ENCODE measurements around the gene TSPEAR. TPM values are rescaled to one million over a fixed set of nuclear protein-coding genes. Genes with fewer than 3 reads are reported as not detected.
"Not testable (repeated sequence)": the region's sequence is repeated elsewhere in the genome, so short reads cannot be mapped to it uniquely, and the experiment has no call there.

The TSPEAR gene
- total RNA-seq, 6 experiments from 2014 or later = not detected

DNA sequence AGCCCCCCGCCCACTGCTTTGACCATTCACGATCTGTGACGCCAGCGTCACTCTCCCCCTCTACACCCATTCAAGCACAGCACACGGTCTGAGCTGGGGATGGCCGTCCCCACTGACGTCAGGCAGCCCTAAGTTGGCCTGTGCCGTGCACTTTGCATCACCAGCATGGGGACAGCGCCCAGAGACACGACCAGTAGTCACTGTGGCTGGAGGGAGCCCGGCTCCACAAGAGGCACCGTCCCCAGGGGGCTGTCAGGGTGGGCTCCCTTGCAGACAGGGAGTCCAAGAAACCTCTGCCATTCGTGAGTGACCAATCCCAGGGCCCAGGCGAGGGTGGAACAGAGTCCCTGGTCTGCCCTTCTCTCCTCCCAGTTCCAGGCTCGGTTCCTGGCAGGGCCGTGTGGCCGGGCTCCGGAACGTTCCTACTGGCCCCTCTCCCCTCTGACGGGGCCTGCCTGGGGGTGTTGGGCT, 97.2 kb downstream of the TSPEAR start:
- H3K4me3 Mint-ChIP-seq = no peak overlapping the region
- H3K4me1 Mint-ChIP-seq (ENCODE audit: low read depth) = no peaks in the 10 kb centered on the region
- TF ChIP-seq CTCF (IDR thresholded peaks at IDR 0.05) = no peak
- H3K27ac Mint-ChIP-seq = no peak overlapping the region
- no peaks in the 10 kb centered on the region; the same call in 1 of the 2 replicates for H3K27me3 Mint-ChIP-seq (ENCODE audit: insufficient read depth)
- DNase-seq = no peak
- peaks cover 54% of the 10 kb centered on the region for H3K9me3 Mint-ChIP-seq
- peaks cover 6% of the 10 kb centered on the region for H3K36me3 Mint-ChIP-seq (ENCODE audit: low read depth)

DNA sequence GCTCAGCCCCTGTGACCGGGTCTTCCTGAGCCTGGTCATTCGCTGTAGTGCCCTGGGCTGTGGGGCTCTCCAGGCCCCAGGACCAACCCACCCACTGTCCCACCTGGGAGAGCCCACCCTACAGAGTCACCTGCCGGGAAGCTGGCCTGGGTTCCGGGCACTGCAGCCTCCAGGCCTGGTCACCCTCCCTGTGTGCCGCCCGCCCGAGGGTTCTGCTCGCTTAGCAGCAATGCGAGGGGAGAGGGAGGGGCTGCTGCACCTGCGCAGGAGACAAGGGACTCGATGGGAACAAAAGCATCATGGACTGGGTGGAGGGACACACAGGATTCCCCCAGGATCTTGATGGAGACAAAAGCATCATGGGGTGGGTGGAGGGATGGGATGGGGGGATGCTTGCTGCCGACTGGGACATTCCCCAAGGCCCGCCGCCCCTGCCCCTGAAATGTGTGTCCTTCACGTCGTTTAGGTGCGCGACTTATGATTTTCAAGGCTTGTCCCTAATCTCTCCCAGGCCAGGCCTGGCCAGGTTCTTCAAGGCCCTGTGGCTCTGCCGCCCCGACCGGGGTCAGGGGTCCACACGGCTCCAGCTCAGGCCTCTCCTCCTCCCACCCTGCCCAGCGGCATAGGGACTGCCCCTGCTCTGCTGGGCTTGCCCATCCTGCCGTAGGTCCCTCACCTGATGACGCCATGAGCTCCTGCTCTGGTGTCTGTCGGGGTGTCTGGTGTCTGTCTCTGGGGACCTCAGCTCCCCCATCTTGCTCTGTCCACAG, 97.8 kb downstream of the TSPEAR start:
- Mint-ChIP-seq H3K4me3 (no peak overlapping the region), H3K4me1 (ENCODE audit: low read depth) (no peaks in the 10 kb centered on the region), H3K36me3 (ENCODE audit: low read depth) (peaks cover 6% of the 10 kb centered on the region), H3K9me3 (peaks cover 56% of the 10 kb centered on the region), H3K27ac (no peak overlapping the region), H3K27me3 (ENCODE audit: insufficient read depth) (no peaks in the 10 kb centered on the region; the same call in 1 of the 2 replicates)
- DNase-seq = no peak
- no peak for TF ChIP-seq CTCF (IDR thresholded peaks at IDR 0.05)

DNA sequence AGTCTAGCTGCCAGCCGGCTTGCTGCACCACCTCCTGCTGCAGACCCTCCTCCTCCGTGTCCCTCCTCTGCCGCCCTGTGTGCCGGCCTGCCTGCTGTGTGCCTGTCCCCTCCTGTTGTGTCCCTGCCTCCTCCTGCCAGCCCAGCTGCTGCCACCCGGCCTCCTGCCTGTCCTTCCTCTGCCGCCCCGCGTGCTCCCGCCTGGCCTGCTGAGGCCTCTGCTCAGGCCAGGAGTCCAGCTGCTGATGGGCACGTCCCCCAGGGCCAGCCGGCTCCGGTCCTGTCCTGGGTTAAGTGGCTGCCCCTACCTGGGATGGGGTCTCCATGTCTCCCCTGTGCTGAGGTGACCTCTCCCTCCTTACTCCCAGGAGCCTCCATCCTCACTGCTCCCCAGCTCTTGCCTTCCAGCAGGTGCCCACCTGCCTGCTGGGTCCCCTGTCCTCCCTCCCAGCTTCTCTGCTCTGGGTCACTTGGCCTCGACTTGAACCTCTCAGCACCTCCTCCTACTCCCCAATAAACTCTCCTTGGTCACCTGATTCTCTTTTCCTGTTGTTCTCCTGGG, 98.6 kb downstream of the TSPEAR start:
- TF ChIP-seq CTCF (IDR thresholded peaks at IDR 0.05) = no peak
- peaks cover 53% of the 10 kb centered on the region for H3K9me3 Mint-ChIP-seq
- no peak overlapping the region for H3K27ac Mint-ChIP-seq
- no peak for DNase-seq
- peaks cover 6% of the 10 kb centered on the region for H3K36me3 Mint-ChIP-seq (ENCODE audit: low read depth)
- H3K4me3 Mint-ChIP-seq = no peak overlapping the region
- no peaks in the 10 kb centered on the region; the same call in 1 of the 2 replicates for H3K27me3 Mint-ChIP-seq (ENCODE audit: insufficient read depth)
- H3K4me1 Mint-ChIP-seq (ENCODE audit: low read depth) = no peaks in the 10 kb centered on the region

GRCh38 chr21:44612029-44612486, 99.3 kb downstream of the TSPEAR start, which contains the start of gene KRTAP10-8:
TSS of gene KRTAP10-8 (plus strand) at chr21:44612079. CDS start at chr21:44612101, 22 bp downstream.
- H3K9me3 Mint-ChIP-seq = peaks cover 60% of the 10 kb centered on the region
- H3K4me3 Mint-ChIP-seq = no peak within 1 kb of the TSS
- H3K36me3 Mint-ChIP-seq (ENCODE audit: low read depth) = peaks cover 6% of the 10 kb centered on the region
- no peak within 1 kb of the TSS for H3K27ac Mint-ChIP-seq
- TF ChIP-seq CTCF (IDR thresholded peaks at IDR 0.05) = no peak
- no peaks in the 10 kb centered on the region; the same call in 1 of the 2 replicates for H3K27me3 Mint-ChIP-seq (ENCODE audit: insufficient read depth)
- no peak for DNase-seq
- H3K4me1 Mint-ChIP-seq (ENCODE audit: low read depth) = no peaks in the 10 kb centered on the region

DNA sequence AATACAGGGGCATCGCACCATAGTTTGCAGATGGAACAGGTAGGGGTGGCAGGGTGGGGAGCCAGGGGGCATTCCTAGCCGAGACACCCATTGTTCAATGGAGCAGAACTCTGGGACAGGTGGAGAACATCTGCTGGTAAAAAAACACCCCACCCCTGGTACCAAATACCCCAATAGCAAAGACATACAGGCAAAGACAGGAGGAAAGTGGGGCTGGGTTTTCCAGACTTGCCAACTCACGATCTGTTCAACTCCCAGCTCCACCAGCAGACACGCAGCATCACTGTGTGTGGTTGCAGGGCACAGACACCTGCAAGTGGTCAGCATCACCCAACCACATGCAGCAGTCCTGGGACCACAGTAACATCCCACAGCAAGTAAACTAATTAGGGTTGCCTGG, 99.8 kb downstream of the TSPEAR start:
- H3K27ac Mint-ChIP-seq = no peak overlapping the region
- H3K9me3 Mint-ChIP-seq = peaks cover 61% of the 10 kb centered on the region
- no peak for DNase-seq
- no peak overlapping the region for H3K4me3 Mint-ChIP-seq
- H3K27me3 Mint-ChIP-seq (ENCODE audit: insufficient read depth) = no peaks in the 10 kb centered on the region; the same call in 1 of the 2 replicates
- H3K4me1 Mint-ChIP-seq (ENCODE audit: low read depth) = no peaks in the 10 kb centered on the region
- H3K36me3 Mint-ChIP-seq (ENCODE audit: low read depth) = peaks cover 6% of the 10 kb centered on the region
- TF ChIP-seq CTCF (IDR thresholded peaks at IDR 0.05) = no peak

DNA sequence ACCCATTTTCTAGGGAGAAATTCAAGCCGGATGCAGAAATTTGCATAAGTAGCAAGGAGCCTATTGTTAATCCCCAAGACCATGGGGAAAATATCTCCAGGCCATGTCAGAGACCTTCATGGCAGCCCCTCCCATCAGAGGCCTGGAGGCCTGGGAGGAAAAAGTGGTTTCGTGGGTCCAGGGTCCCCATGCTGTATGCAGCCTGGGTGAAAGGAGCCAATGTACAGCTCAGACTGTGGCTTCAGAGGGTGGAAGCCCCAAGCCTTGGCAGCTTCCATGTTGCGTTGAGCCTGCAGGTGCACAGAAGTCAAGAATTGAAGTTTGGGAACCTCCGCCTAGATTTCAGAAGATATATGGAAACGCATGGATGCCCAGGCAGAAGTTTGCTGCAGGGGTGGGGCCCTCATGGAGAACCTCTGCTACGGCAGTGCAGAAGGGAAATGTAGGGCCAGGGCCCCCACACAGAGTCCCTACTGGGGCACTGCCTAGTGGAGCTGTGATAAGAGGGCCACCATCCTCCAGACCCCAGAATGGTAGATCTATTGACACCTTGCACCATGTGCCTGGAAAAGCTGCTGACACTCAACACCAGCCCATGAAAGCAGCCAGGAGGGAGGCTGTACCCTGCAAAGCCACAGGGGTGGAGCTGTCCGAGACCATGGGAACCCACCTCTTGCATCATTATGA, 101.1 kb downstream of the TSPEAR start:
- H3K36me3 Mint-ChIP-seq (ENCODE audit: low read depth); H3K27ac Mint-ChIP-seq; H3K4me3 Mint-ChIP-seq; H3K4me1 Mint-ChIP-seq (ENCODE audit: low read depth); DNase-seq; H3K27me3 Mint-ChIP-seq (ENCODE audit: insufficient read depth): not testable (repeated sequence)
- H3K9me3 Mint-ChIP-seq = peaks cover 59% of the 10 kb centered on the region
